Measurements from ENCODE around the gene TNRC6B.

DNA sequence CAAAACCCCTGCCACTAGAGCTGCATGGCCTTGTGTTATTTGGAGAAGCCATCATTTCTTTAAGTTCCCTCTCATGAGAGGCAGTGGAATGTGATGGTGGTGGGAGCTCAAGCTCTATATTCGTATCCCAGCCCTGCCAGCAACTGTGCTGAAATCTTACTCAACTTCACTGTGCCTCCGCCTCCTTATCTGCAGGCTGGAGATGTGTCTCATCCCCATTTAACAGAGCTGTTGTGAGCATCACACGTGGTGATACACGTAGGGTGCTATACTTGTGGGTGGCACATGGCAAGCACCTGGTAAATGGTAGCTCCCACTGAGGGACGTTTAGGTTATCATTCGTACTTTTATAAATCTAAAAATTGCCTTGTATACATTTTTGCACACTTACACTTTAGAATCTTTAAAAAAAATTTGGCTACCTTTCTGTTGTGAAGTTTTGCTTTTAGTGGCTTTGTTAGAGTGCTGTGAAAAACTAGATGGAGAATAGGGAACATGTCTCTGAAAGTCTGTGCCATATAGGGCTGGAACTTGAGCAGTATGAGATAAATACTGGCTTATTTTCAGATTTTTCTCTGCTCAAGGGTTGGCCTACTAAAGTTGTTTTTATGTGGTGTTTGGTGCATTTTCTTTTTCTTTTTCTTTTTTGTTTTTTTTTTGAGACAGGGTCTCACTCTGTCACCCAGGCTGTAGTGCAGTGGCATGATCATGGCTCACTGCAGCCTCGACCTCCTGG, 23.2 kb downstream of the TNRC6B start:
- TF ChIP-seq YY1 (IDR thresholded peaks at IDR 0.05; ENCODE audit: insufficient read depth, insufficient read length) (no peak), ZNF274 (IDR thresholded peaks at IDR 0.05; ENCODE audit: low read depth, low read length) (no peak)
